ENCODE results near the gene SAFB2.

DNA sequence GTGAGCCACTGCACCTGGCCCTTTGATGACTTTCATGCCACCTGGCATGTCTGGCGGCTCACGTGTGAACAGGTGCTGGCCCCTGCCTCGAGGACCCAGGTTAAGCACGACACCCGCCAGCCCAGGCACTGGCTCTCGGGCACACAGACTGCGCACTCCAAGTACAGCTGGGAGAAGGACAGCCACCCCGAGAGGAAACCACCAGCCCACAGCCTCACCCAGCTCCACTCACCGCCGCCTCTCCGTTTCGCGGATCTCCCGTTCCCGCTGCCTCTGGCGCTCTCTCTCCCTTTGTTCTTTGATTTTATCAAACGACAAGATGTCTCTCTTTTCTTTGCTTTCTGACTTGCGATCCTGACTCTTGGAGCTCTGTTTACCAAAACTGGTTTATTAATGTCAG is 27.4 kb downstream of the SAFB2 start:
- TF ChIP-seq, protein P1, sequence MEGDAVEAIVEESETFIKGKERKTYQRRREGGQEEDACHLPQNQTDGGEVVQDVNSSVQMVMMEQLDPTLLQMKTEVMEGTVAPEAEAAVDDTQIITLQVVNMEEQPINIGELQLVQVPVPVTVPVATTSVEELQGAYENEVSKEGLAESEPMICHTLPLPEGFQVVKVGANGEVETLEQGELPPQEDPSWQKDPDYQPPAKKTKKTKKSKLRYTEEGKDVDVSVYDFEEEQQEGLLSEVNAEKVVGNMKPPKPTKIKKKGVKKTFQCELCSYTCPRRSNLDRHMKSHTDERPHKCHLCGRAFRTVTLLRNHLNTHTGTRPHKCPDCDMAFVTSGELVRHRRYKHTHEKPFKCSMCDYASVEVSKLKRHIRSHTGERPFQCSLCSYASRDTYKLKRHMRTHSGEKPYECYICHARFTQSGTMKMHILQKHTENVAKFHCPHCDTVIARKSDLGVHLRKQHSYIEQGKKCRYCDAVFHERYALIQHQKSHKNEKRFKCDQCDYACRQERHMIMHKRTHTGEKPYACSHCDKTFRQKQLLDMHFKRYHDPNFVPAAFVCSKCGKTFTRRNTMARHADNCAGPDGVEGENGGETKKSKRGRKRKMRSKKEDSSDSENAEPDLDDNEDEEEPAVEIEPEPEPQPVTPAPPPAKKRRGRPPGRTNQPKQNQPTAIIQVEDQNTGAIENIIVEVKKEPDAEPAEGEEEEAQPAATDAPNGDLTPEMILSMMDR (IDR thresholded peaks at IDR 0.05): no peak
- TF ChIP-seq POLR2AphosphoS5 (IDR thresholded peaks at IDR 0.05): no peak
- no peak for TF ChIP-seq EP300 (IDR thresholded peaks at IDR 0.05; ENCODE audit: low read depth)
- TF ChIP-seq POLR2A (IDR thresholded peaks at IDR 0.05): no peak
